WERI-Rb-1 (cell line): Measurements from ENCODE around the gene CRMP1.

Source experiments
- DNase-seq: peaks from one replicate; pipeline ENCODE4 v3.0.0-alpha.2; 2020
- H3K27ac ChIP-seq: fragments of 250-450 bp; sonication (Bioruptor Pico); 2 replicates; pipeline ENCODE4 v1.5.1; 2020; ENCODE audit warnings: mild to moderate bottlenecking, moderate library complexity
- H3K27me3 ChIP-seq: fragments of 250-450 bp; sonication (Bioruptor Pico); 2 replicates; pipeline ENCODE4 v1.5.1; 2021; ENCODE audit warnings: mild to moderate bottlenecking, low read depth, moderate library complexity; ENCODE audit not compliant: insufficient read depth, severe bottlenecking
- H3K36me3 ChIP-seq: fragments of 250-450 bp; sonication (Bioruptor Pico); 2 replicates; pipeline ENCODE4 v1.5.1; 2020; ENCODE audit warnings: mild to moderate bottlenecking, moderate library complexity
- H3K4me3 ChIP-seq: 2 replicates; pipeline ENCODE4 v1.5.1; 2011; ENCODE audit warnings: low read depth, mild to moderate bottlenecking, control low read depth, low read length
- H3K9me3 ChIP-seq: fragments of 250-450 bp; sonication (Bioruptor Pico); 2 replicates; pipeline ENCODE4 v1.5.1; 2021; ENCODE audit warnings: mild to moderate bottlenecking, moderate library complexity; ENCODE audit not compliant: severe bottlenecking
- TF ChIP-seq, protein P1 (sequence below): IDR thresholded peaks from 2 replicates; pipeline ENCODE4 v1.5.1; 2011; ENCODE audit warnings: low read depth, mild to moderate bottlenecking, control low read depth, inconsistent platforms, low read length

Gene CRMP1

DNA sequence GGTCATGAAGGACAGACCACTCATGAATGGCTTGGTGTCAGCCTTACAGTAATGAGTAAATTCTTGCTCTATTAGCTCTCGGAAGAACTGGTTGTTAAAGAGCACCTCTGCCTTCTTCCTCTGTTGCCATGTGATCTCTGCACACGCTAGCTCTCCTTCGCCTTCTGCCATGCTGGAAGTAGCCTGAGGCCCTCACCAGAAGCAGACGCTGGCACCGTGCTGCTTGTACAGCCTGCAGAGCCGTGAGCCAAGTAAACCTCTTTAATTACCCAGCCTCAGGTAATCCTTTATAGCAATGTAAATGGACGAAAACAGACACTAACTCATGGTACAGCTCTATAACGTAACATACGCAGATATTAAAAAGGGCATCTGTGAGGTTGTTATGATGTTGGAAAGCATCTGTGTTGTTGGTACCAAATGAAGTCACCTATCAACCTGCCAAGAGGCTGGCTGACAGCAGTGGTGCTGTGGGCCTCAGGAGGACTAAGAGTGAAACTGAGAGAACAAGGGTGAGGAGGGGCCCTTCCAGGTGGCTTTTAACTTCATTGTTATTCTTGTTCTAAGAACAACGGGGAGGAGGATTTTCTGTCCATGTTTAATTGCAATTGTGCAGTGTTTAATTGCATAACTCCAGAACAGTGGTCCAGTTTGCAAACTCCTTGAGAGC is 69.2 kb downstream of the CRMP1 start:
- Histone ChIP-seq H3K9me3 (no peaks in the 10 kb centered on the region), H3K4me3 (no peak overlapping the region), H3K27ac (no peak overlapping the region), H3K27me3 (no peaks in the 10 kb centered on the region), H3K36me3 (peaks cover 97% of the 10 kb centered on the region)
- no peak for DNase-seq
- TF ChIP-seq, protein P1, sequence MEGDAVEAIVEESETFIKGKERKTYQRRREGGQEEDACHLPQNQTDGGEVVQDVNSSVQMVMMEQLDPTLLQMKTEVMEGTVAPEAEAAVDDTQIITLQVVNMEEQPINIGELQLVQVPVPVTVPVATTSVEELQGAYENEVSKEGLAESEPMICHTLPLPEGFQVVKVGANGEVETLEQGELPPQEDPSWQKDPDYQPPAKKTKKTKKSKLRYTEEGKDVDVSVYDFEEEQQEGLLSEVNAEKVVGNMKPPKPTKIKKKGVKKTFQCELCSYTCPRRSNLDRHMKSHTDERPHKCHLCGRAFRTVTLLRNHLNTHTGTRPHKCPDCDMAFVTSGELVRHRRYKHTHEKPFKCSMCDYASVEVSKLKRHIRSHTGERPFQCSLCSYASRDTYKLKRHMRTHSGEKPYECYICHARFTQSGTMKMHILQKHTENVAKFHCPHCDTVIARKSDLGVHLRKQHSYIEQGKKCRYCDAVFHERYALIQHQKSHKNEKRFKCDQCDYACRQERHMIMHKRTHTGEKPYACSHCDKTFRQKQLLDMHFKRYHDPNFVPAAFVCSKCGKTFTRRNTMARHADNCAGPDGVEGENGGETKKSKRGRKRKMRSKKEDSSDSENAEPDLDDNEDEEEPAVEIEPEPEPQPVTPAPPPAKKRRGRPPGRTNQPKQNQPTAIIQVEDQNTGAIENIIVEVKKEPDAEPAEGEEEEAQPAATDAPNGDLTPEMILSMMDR = no peak

DNA sequence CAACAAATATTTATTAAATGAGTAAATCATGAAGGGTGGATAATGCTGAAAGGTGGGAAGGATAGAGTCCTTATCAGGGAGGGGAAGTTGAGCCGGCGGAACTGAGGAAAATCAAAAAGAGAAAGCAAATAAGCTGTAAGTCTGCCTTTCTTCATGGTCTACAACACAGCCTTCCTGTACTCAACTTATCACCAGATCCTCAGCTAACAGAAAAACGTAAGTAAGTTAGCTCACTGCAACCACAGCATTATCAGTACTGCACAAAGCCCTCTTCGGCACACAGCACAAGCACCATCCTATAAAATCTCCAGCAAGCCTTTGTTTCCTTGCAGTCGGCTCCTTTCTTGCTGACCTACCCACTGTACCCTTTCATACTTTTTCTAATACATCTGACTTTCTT is 70.3 kb downstream of the CRMP1 start:
- no peak overlapping the region for H3K27ac ChIP-seq
- TF ChIP-seq, protein P1 = no peak
- no peak overlapping the region for H3K4me3 ChIP-seq
- no peak for DNase-seq
- H3K36me3 ChIP-seq = peaks cover 97% of the 10 kb centered on the region
- no peaks in the 10 kb centered on the region for H3K9me3 ChIP-seq
- no peaks in the 10 kb centered on the region for H3K27me3 ChIP-seq

DNA sequence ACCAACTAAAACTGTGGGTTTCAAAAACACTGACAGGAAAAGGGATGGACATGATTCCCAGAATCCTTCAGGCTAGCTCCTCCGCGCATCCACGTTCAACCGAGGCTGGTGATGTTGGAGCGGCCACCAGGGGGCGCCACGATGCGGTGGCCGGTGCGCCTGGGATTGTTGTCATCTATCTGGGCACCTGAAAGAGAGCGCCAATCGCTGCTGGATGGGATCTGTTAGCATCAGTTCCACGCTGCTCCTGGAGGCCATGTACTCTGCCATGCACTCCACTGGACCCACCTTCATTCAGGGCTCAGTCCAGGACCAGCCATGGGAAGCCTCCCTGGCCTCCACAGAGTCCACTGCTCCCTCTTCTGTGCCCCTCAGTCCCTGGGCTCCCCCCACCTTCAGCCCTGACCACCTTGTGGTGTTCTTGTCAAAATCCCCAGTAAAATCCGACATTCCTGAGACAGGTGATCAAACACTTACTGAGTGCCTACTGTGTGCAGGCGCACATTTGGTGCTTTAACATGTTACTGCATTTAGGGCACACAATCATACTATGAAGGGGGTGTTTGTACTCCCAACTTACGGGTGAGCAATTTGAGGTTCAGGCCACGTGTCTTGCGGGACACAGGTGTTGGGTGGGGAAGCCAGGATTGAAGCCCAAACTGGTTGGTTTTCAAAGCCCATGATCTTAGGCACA is 71.1 kb downstream of the CRMP1 start:
- no peak overlapping the region for H3K4me3 ChIP-seq

DNA sequence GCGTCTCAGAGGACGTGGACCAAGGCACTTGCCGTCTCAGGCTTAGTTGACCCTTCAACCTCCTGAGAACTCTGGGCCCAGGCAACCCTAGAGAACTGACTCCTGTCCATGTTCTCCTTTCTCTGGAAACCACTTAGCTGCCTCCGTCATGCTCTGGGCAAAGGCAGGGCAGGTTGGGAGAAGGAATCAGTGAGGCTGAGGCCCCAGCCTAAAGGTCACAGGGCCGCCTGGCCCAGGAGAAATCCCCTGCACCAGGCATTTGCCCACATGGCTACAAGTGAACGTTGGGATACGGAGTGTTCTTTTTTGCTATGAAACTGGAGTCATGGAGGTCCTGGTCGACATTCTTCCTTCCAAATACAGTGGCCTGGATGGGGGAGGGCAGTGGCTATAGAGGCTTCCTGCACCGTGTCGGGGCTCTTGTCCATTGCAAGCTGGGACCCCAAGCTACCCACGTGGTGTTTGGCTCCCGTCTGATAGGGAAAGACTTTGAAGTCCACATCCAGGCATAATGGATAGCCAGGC is 76.0 kb downstream of the CRMP1 start:
- Histone ChIP-seq H3K36me3 (peaks cover 90% of the 10 kb centered on the region), H3K27ac (no peak overlapping the region)
- TF ChIP-seq, protein P1 = no peak

More for the DNA sequence above, 71.1 kb downstream of the CRMP1 start:
- DNase-seq = peak; percentile 53
- no peaks in the 10 kb centered on the region for H3K27me3 ChIP-seq
- no peak overlapping the region for H3K27ac ChIP-seq
- no peaks in the 10 kb centered on the region for H3K9me3 ChIP-seq
- H3K36me3 ChIP-seq = peaks cover 97% of the 10 kb centered on the region
- TF ChIP-seq, protein P1 = peak; percentile 90

DNA sequence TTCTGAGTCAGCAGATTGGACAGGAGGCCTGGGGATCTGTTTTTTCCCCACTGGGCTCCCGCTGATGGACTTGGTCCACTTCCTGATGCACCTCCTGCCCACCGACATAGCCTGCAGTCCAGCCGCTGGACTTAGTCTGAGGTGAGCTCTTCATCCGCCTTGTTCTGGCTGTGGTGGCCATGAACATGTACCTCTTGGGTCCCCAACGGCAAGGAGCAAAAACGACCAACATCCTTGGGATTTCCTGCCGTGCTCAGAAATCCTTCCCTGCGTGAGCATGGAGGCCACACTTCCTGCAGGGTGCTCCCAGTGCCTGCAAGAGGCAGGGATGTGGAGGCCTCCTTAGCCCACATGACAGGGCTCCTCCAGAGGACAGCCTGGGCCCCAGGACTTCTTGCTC is 76.8 kb downstream of the CRMP1 start:
- Histone ChIP-seq H3K4me3 (no peak overlapping the region), H3K27me3 (no peaks in the 10 kb centered on the region), H3K36me3 (peaks cover 86% of the 10 kb centered on the region), H3K27ac (no peak overlapping the region), H3K9me3 (no peaks in the 10 kb centered on the region)
- DNase-seq = no peak
- TF ChIP-seq, protein P1 = no peak

More for the DNA sequence above, 76.0 kb downstream of the CRMP1 start:
- Histone ChIP-seq H3K4me3 (no peak overlapping the region), H3K9me3 (no peaks in the 10 kb centered on the region), H3K27me3 (no peaks in the 10 kb centered on the region)
- DNase-seq = no peak
